NK-92 (cell line): ENCODE data around the gene ZMIZ1.
"Not testable (repeated sequence)": the region's sequence is repeated elsewhere in the genome, so short reads cannot be mapped to it uniquely, and the experiment has no call there.

Experiments used
- DNase-seq: peaks from one replicate; lab custom pipeline; 2025; ENCODE audit not compliant: unreplicated experiment; lab: John Stamatoyannopoulos, UW

The ZMIZ1 gene

DNA sequence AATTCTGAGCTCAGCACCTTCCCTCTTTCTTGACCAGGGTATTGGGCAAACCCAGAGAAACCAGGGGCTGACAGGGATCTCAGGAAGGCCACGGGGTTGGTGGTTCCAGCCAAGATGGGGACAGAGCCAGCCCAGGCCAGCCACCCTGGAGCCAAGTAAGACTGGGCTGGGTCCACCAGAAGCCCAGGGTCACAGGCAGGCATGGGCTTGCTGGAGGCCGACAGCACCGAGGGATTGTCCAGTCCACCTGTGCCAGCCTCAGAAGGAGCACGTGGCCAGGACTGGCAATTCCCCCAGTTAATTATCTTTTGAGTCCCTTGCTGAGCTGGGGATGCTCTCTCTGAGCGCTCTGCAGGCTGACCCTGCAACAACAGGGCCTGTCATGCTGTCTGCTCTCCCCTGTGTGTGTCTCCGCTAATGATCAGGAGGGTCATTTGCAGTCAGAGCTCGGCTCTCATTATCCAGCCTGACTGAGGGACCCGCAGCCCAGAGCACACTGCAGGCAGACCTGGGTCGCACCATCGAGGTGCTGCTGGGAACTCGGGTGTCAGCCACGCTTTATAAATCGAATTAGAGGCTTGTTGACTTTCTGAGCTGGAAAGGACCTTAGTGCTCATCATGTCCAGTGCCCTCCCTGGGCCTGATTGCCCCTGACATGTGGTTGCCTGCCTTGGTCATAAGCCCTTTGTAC lies 209.0 kb downstream of the ZMIZ1 start:
- DNase-seq: no peak

- DNase-seq: not testable (repeated sequence)
Measured at GRCh38 chr10:79279047-79279446, 210.3 kb downstream of the ZMIZ1 start.

DNA sequence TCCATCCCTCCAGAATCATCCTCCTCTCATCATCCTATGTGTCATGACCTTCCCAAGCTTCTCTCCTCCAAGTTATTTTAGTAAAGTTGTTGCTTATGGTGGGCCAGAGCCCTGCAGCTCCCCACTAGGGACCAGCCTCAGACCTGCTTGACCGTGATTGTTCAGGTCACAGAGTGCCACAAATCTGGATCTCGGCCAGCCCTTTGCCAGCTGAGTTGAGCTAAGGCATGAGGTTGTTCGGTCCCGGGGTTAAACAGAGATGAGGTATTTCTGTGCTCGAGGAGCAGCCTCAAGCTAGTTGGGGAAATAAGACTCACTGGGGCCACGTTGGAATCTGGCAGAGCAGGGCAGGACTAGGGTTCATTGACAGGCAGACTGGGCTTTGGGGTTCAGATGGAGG lies 212.2 kb downstream of the ZMIZ1 start:
- DNase-seq: no peak

DNA sequence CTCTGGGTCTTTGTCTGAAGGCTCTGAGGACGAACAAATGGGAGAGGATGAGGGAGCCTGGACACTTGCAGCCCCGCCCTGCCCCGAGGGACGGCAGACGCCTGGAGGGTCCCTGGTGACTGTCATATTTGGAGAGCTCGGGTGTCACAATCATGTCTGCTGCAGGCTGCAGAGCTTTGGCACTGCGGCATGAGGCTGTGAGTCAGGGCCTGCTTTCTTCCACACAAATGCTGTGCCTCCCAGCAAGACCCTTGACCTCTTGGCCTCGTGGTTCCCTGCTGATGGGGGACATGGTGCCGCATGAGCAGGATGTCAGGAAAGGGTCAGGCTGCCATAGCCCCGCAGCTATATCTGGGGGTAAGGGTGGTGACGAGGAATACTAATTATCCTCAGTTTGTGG lies 213.6 kb downstream of the ZMIZ1 start:
- no peak for DNase-seq

GRCh38 chr10:79283616-79284015 lies 214.8 kb downstream of the ZMIZ1 start:
- DNase-seq: no peak

- DNase-seq: no peak
Measured at GRCh38 chr10:79284158-79284871, 215.5 kb downstream of the ZMIZ1 start.

- no peak for DNase-seq
Measured at GRCh38 chr10:79285315-79286197, 216.8 kb downstream of the ZMIZ1 start.

DNA sequence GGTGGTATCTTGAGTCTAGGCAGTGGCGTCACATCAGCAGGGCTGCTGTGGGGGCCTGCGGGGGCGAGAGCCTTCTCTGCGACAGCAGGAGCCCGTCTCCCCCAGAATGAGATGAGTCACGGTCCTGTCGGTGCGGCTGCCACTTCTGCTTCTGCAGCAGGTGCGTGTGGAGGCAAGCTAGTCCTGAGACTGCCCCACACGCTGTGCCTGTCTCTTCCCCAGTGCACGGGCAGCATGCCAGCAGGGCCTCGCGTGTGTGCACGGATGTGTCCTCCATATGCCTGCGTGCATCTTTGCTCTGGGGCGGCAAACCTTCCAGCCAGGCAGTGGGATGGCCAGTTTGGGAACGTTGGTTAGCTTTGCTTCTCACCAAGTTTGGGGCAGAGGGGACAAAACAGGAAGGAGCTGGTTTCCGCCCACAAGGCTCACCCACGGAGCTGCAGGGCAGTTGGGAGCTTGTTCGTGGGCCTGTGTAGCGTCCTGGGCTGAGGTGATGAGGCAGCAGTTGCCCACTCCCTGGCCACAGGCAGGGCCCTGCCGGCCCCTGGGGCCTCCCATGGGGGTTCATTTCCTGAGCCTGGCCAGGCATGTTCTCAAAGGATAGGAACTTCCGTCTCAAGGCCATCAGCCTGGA lies 217.7 kb downstream of the ZMIZ1 start:
- no peak for DNase-seq

DNA sequence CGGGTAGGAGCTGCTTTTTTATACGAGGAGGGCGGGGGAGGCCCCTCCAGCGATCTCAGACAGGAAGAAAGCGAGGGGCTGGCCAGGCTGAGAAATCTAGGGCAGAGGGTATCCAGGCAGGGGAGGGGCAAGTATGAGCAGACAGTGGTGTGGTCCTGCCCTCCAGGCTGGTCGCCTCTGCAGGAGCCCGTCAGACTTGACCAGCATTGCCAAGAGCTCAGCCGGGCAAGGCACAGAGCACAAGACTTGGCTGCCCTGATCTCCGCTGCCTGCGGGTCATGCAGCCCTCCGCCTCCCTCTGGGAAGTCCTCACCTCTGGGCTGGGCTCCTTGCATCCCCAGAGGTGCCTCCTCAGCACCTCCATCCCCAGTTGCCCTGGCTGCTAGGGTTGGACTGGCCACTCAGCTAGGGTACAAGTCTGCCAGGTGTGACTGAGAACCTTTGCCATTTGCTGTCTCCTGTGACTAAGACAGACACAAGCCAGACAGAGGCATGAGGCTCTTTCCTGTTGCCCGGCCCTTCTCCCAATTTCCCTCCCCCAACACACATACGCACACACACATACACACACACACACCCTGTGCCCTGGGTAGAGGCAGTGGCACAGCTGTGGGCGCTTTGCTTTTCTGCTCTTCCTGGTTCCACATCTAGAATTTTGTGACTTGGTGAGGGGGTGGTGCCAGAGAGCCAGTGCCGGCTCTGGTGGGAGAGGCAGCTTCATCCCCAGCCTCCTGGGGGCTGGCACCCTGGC lies 219.4 kb downstream of the ZMIZ1 start:
- DNase-seq: no peak

DNA sequence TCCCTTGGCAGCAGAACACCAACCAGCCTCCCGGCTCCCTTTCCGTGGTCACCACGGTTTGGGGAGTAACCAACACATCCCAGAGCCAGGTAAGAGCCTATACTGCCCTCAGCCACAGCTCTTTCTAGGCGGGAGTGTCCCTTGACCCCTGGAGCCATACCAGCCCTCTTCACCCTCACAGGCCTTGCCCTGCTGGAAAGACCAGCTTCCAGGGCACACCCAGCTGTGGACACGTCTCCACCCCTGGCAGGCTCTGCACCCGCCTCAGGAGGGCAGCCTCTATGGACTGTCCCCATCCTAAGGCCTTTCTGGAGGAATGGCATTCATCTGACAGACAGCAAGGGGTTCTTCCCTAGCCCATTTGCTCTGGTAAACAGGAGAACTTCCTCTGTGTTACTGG lies 221.0 kb downstream of the ZMIZ1 start:
- DNase-seq: no peak

DNA sequence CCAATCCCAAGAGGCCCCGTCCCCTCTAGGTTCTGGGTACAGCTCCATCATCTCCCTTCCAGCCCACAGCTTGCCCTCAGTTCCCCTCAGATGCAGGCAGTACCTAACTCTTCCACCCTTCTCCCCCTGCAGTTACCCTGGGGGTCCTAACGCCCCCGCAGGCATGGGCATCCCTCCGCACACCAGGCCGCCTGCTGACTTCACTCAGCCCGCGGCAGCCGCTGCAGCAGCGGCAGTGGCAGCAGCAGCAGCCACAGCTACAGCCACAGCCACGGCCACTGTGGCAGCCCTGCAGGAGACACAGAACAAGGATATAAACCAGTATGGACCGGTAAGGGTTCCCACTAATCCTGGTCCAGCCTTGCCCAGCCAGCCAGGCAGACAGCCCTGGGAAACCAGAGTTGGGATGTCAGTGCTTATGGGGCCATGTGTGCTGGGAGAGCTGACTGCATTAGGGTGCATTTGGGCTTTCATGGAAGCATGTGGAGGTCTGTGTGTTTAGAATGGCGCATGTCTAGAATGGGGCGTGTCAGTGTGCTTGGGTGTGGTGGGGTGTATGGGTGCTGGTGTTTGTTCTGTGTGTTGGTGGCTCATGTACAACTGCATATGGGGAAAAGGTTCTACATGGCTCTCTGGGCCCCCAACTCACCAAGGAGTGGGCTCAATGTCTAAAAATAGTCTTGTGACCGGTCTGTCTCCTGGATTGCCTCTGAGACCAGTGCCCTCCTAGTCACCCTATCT lies 223.4 kb downstream of the ZMIZ1 start:
- no peak for DNase-seq

DNA sequence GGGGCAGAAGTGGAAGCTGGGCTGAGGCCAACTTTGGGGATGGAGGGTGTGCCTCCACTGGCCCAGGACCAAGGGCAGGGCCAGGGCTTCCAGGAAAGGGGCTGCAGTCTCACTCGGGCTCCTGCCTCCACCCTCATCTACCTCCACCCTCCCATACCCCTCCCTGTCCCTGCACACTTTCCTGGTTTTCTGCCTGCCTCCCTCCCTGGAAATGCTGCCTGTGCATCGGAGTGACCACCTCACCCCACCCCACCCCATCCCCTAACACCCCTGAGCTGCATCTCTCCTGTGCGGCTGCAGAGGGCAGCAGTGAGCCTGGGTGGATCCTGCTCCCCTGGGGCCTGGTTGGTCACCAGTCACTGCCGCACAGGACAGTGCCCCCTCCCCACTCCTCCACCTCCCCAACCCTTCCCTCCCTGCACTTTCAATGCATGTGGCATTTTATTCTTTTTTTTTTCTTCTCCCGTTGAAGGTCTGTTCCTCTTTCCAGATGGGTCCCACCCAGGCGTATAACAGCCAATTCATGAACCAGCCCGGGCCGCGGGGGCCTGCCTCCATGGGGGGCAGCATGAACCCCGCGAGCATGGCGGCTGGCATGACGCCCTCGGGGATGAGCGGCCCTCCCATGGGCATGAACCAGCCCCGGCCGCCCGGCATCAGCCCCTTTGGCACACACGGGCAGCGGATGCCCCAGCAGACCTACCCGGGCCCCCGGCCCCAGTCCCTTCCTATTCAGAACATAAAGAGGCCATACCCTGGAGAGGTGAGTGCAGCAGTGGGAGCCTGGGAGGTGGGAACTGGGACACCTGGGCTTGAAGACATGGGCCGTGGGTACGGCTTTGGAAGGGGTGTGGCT lies 224.4 kb downstream of the ZMIZ1 start:
- DNase-seq: no peak

- no peak for DNase-seq
Measured at GRCh38 chr10:79293841-79294581, 225.2 kb downstream of the ZMIZ1 start.

DNA sequence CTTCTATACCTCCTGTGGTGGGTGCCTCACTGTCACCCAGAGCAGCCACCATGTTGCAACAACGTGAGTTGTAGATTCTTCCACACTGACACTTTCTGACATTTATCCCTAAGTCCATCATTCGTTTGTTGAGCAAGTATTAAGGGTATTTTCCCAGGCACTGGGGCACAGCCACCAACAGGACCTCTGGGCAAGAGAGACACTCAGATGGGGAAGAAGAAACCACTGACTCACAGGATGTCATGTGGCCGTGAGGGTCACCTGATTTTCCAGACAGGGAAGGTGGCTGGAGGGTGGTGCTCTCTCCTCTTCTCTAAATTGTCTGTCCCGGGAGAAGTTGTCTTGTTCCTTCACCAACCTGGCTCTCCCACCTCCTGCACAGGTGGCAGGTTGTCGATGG lies 226.8 kb downstream of the ZMIZ1 start:
- DNase-seq: no peak

- no peak for DNase-seq
Measured at GRCh38 chr10:79296431-79296830, 227.7 kb downstream of the ZMIZ1 start.

- no peak for DNase-seq
Measured at GRCh38 chr10:79298403-79299244, 229.9 kb downstream of the ZMIZ1 start.
